Measurements from ENCODE around the gene NOB1.

DNA sequence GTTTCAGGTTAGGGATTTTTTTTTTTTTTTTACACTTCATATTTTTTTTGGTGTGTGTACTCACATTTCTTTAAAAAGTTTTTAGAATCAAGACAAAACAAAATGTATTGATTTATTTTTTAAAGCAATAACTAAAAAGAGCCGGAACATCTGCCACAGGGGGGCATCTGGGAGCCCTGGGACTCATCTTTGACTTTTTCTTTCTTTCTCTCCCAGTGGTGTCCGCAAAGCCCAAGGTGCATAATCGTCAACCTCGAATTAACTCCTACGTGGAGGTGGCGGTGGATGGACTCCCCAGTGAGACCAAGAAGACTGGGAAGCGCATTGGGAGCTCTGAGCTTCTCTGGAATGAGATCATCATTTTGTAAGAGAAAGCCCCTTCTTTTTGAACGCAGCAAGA, 43.7 kb upstream of the NOB1 start:
- TF ChIP-seq, protein P1, sequence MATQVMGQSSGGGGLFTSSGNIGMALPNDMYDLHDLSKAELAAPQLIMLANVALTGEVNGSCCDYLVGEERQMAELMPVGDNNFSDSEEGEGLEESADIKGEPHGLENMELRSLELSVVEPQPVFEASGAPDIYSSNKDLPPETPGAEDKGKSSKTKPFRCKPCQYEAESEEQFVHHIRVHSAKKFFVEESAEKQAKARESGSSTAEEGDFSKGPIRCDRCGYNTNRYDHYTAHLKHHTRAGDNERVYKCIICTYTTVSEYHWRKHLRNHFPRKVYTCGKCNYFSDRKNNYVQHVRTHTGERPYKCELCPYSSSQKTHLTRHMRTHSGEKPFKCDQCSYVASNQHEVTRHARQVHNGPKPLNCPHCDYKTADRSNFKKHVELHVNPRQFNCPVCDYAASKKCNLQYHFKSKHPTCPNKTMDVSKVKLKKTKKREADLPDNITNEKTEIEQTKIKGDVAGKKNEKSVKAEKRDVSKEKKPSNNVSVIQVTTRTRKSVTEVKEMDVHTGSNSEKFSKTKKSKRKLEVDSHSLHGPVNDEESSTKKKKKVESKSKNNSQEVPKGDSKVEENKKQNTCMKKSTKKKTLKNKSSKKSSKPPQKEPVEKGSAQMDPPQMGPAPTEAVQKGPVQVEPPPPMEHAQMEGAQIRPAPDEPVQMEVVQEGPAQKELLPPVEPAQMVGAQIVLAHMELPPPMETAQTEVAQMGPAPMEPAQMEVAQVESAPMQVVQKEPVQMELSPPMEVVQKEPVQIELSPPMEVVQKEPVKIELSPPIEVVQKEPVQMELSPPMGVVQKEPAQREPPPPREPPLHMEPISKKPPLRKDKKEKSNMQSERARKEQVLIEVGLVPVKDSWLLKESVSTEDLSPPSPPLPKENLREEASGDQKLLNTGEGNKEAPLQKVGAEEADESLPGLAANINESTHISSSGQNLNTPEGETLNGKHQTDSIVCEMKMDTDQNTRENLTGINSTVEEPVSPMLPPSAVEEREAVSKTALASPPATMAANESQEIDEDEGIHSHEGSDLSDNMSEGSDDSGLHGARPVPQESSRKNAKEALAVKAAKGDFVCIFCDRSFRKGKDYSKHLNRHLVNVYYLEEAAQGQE (IDR thresholded peaks at IDR 0.05; ENCODE audit: insufficient read depth in 1 of 2, low read depth in 2 of 2, low read length in 2 of 2), result no peak
- TF ChIP-seq POLR2AphosphoS5 (IDR thresholded peaks at IDR 0.05; ENCODE audit: low read depth, low read length) (no peak), TAF1 (IDR thresholded peaks at IDR 0.05; ENCODE audit: borderline replicate concordance, insufficient read depth, low read length) (no peak)
